ENCODE data around the gene PPP3R1.
A peak's percentile ranks its signal among the peaks of the same experiment; 100 is the strongest.

PPP3R1 gene

GRCh38 chr2:68230241-68231060 lies 21.9 kb downstream of the PPP3R1 start:
- no peak for TF ChIP-seq POLR2AphosphoS5 (IDR thresholded peaks at IDR 0.05; ENCODE audit: low read depth, low read length)
- TF ChIP-seq FOXP2 (optimal IDR thresholded peaks at IDR 0.05; ENCODE audit: borderline replicate concordance, extremely low read depth, extremely low read length, insufficient read depth) = no peak
- no peak for TF ChIP-seq SIN3A (IDR thresholded peaks at IDR 0.05; ENCODE audit: borderline replicate concordance, insufficient read depth, low read length)
- no peak for TF ChIP-seq TAF1 (IDR thresholded peaks at IDR 0.05; ENCODE audit: borderline replicate concordance, insufficient read depth, low read length)
- no peak for TF ChIP-seq REST (IDR thresholded peaks at IDR 0.05; ENCODE audit: insufficient read depth in 1 of 2, low read depth in 2 of 2, low read length in 2 of 2)

GRCh38 chr2:68226794-68227193 lies 25.5 kb downstream of the PPP3R1 start:
- TF ChIP-seq REST (IDR thresholded peaks at IDR 0.05; ENCODE audit: insufficient read depth in 1 of 2, low read depth in 2 of 2, low read length in 2 of 2) = no peak
- TF ChIP-seq TAF1 (IDR thresholded peaks at IDR 0.05; ENCODE audit: borderline replicate concordance, insufficient read depth, low read length) = no peak
- TF ChIP-seq FOXP2 (optimal IDR thresholded peaks at IDR 0.05; ENCODE audit: borderline replicate concordance, extremely low read depth, extremely low read length, insufficient read depth) = no peak
- TF ChIP-seq POLR2AphosphoS5 (IDR thresholded peaks at IDR 0.05; ENCODE audit: low read depth, low read length) = no peak
- no peak for TF ChIP-seq SIN3A (IDR thresholded peaks at IDR 0.05; ENCODE audit: borderline replicate concordance, insufficient read depth, low read length)

- TF ChIP-seq FOXP2 (optimal IDR thresholded peaks at IDR 0.05; ENCODE audit: borderline replicate concordance, extremely low read depth, extremely low read length, insufficient read depth) = no peak
- no peak for TF ChIP-seq TAF1 (IDR thresholded peaks at IDR 0.05; ENCODE audit: borderline replicate concordance, insufficient read depth, low read length)
- TF ChIP-seq POLR2AphosphoS5 (IDR thresholded peaks at IDR 0.05; ENCODE audit: low read depth, low read length) = no peak
- peak; percentile 59; the same call in 1 of the 2 replicates for TF ChIP-seq SIN3A (IDR thresholded peaks at IDR 0.05; ENCODE audit: borderline replicate concordance, insufficient read depth, low read length)
- TF ChIP-seq REST (IDR thresholded peaks at IDR 0.05; ENCODE audit: insufficient read depth in 1 of 2, low read depth in 2 of 2, low read length in 2 of 2) = no peak
Measured at GRCh38 chr2:68225119-68225632, 27.2 kb downstream of the PPP3R1 start.

- no peak for TF ChIP-seq FOXP2 (optimal IDR thresholded peaks at IDR 0.05; ENCODE audit: borderline replicate concordance, extremely low read depth, extremely low read length, insufficient read depth)
- no peak for TF ChIP-seq TAF1 (IDR thresholded peaks at IDR 0.05; ENCODE audit: borderline replicate concordance, insufficient read depth, low read length)
- TF ChIP-seq POLR2AphosphoS5 (IDR thresholded peaks at IDR 0.05; ENCODE audit: low read depth, low read length) = no peak
- TF ChIP-seq SIN3A (IDR thresholded peaks at IDR 0.05; ENCODE audit: borderline replicate concordance, insufficient read depth, low read length) = no peak
- TF ChIP-seq REST (IDR thresholded peaks at IDR 0.05; ENCODE audit: insufficient read depth in 1 of 2, low read depth in 2 of 2, low read length in 2 of 2) = no peak
Measured at GRCh38 chr2:68223419-68223818, 28.9 kb downstream of the PPP3R1 start.

Measured in PFSK-1 (cell line).